Cardiac muscle cell (in vitro differentiated cells and primary cell): ENCODE results near the gene SZT2. TPM values are rescaled to one million over a fixed set of nuclear protein-coding genes. Genes with fewer than 3 reads are reported as not detected.
"Not testable (repeated sequence)": the region's sequence is repeated elsewhere in the genome, so short reads cannot be mapped to it uniquely, and the experiment has no call there.

Source experiments
- DNase-seq, 2 donors: peaks; one replicate each; pipeline versions ENCODE4 v3.0.0 to v3.0.0-alpha.2; 2010 to 2017; ENCODE audit warnings: low read depth in 1 of 2, low spot score in 1 of 2
- H3K27ac ChIP-seq: fragments of 200-600 bp; sonication (generic); 2 replicates; pipeline ENCODE4 v1.5.1; 2016
- H3K27me3 ChIP-seq: fragments of 200-600 bp; sonication (generic); 2 replicates; pipeline ENCODE4 v1.6.0; 2016; ENCODE audit warnings: control low read depth
- H3K36me3 ChIP-seq: fragments of 200-600 bp; sonication (generic); 2 replicates; pipeline ENCODE4 v1.5.1; 2016; ENCODE audit warnings: control low read depth
- H3K4me1 ChIP-seq: fragments of 200-600 bp; sonication (generic); 2 replicates; pipeline ENCODE4 v1.8.1; 2017; ENCODE audit warnings: low read depth, mild to moderate bottlenecking, mixed run types
- H3K4me3 ChIP-seq: fragments of 200-600 bp; sonication (generic); 2 replicates; pipeline ENCODE4 v1.5.1; 2016; ENCODE audit warnings: mild to moderate bottlenecking
- H3K9me3 ChIP-seq: fragments of 200-600 bp; sonication (generic); 2 replicates; pipeline ENCODE4 v1.5.1; 2017; ENCODE audit warnings: low read depth, mild to moderate bottlenecking, control low read depth
- CTCF ChIP-seq: IDR thresholded peaks from 2 replicates; pipeline ENCODE4 v1.5.1; 2012; ENCODE audit warnings: low read depth, mild to moderate bottlenecking, low read length
- polyA plus RNA-seq: library from polyadenylated mRNA; unstranded; fragments of >200 nt; fragmentation: Nextera tagmentation; extraction: Ambion mirVana; gene quantifications from 2 replicates; pipeline ENCODE4 v1.2.1, GENCODE V29; 2016
- total RNA-seq: library from RNA; depleted of rRNA; stranded (reverse); fragments of >200 nt; gene quantifications from 2 replicates; pipeline ENCODE4 v1.2.3, GENCODE V29; 2016

Gene SZT2
- total and polyA plus RNA-seq, 2 experiments from 2014 or later = 11.5 to 28.2 TPM

- DNase-seq = no peak
- Histone ChIP-seq H3K27me3 (no peaks in the 10 kb centered on the region), H3K27ac (no peak overlapping the region), H3K36me3 (no peaks in the 10 kb centered on the region), H3K9me3 (no peaks in the 10 kb centered on the region), H3K4me3 (no peak overlapping the region), H3K4me1 (no peaks in the 10 kb centered on the region)
- TF ChIP-seq CTCF = no peak
Measured at GRCh38 chr1:43495204-43495603, 105.5 kb downstream of the SZT2 start.

- no peaks in the 10 kb centered on the region for H3K9me3 ChIP-seq
- H3K27ac ChIP-seq = no peak overlapping the region
- TF ChIP-seq CTCF = no peak
- H3K36me3 ChIP-seq = no peaks in the 10 kb centered on the region
- DNase-seq = no peak
- no peak overlapping the region for H3K4me3 ChIP-seq
- H3K4me1 ChIP-seq = no peaks in the 10 kb centered on the region
- no peaks in the 10 kb centered on the region for H3K27me3 ChIP-seq
Measured at GRCh38 chr1:43499898-43500297, 110.2 kb downstream of the SZT2 start.

DNA sequence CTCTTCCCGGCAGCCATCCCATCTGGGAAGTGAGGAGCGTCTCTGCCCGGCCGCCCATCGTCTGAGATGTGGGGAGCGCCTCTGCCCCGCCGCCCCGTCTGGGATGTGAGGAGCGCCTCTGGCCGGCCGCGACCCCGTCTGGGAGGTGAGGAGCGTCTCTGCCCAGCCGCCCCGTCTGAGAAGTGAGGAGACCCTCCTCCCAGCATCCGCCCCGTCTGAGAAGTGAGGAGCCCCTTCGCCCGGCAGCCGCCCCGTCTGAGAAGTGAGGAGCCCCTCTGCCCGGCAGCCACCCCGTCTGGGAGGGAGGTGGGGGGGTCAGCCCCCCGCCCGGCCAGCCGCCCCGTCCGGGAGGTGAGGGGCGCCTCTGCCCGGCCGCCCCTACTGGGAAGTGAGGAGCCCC is 112.1 kb downstream of the SZT2 start:
- DNase-seq, H3K27ac ChIP-seq, H3K4me1 ChIP-seq, H3K4me3 ChIP-seq, H3K9me3 ChIP-seq, H3K36me3 ChIP-seq, H3K27me3 ChIP-seq: not testable (repeated sequence)

DNA sequence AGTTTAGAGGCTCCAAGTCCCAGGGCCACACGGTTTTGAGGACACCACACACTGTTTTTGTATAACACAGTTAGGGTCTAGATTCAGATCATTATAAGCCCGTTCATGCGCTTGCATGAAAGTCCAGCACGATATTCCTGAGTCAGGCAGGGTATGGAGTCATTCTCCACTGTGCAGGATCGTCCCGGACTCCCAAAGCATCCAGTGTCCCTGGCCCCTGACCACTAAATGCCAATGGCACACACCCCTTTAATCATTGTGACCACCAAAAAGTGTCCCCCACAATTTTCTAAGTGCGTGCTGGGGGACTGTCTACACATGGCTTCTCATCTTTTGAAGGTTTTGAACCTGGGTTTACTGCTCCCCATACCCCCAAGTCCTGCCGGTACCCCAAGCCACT is 113.8 kb downstream of the SZT2 start:
- Histone ChIP-seq H3K27me3 (no peaks in the 10 kb centered on the region), H3K4me3 (no peak overlapping the region), H3K27ac (no peak overlapping the region), H3K4me1 (no peaks in the 10 kb centered on the region), H3K36me3 (no peaks in the 10 kb centered on the region), H3K9me3 (no peaks in the 10 kb centered on the region)
- no peak for DNase-seq
- no peak for TF ChIP-seq CTCF

Other genes starting within 250 kb of the SZT2 start
- 48.2 and 62.5 TPM in 2 replicates for gene EBNA1BP2, start 217.6 kb upstream of the SZT2 start, total RNA-seq
- 60.0 and 65.0 TPM in 2 replicates for gene EBNA1BP2, start 217.6 kb upstream of the SZT2 start, polyA plus RNA-seq
- gene CFAP57, start 217.6 kb upstream of the SZT2 start, total RNA-seq = 0.11 TPM in 1 of 2 replicates, not detected in the other
- 0.09 and 0.72 TPM in 2 replicates for gene CFAP57, start 217.6 kb upstream of the SZT2 start, polyA plus RNA-seq
- gene TMEM125, start 119.9 kb upstream of the SZT2 start, total RNA-seq = 2.0 and 2.3 TPM in 2 replicates
- 2.0 and 2.7 TPM in 2 replicates for gene TMEM125, start 119.9 kb upstream of the SZT2 start, polyA plus RNA-seq
- gene C1orf210, start 104.3 kb upstream of the SZT2 start, total RNA-seq = 0.12 TPM in 1 of 2 replicates, not detected in the other
- gene C1orf210, start 104.3 kb upstream of the SZT2 start, polyA plus RNA-seq = not detected in 2 replicates
- gene TIE1, start 88.9 kb upstream of the SZT2 start, total RNA-seq = 2.2 and 5.0 TPM in 2 replicates
- gene TIE1, start 88.9 kb upstream of the SZT2 start, polyA plus RNA-seq = 4.3 TPM in 1 of 2 replicates, not detected in the other
- gene MPL, start 52.1 kb upstream of the SZT2 start, total RNA-seq = not detected in 2 replicates
- 0.10 TPM in 1 of 2 replicates, not detected in the other for gene MPL, start 52.1 kb upstream of the SZT2 start, polyA plus RNA-seq
- gene CDC20, start 30.9 kb upstream of the SZT2 start, total RNA-seq = 14.4 and 134 TPM in 2 replicates
- 18.7 and 163 TPM in 2 replicates for gene CDC20, start 30.9 kb upstream of the SZT2 start, polyA plus RNA-seq
- gene ELOVL1, start 21.9 kb upstream of the SZT2 start, total RNA-seq = 18.5 and 24.1 TPM in 2 replicates
- 38.6 and 50.0 TPM in 2 replicates for gene ELOVL1, start 21.9 kb upstream of the SZT2 start, polyA plus RNA-seq
- gene MED8, start 99 bp upstream of the SZT2 start, total RNA-seq = 25.5 and 31.3 TPM in 2 replicates
- 33.3 and 38.8 TPM in 2 replicates for gene MED8, start 99 bp upstream of the SZT2 start, polyA plus RNA-seq
- 37.2 and 65.2 TPM in 2 replicates for gene HYI, start 64.0 kb downstream of the SZT2 start, total RNA-seq
- 15.5 and 35.2 TPM in 2 replicates for gene HYI, start 64.0 kb downstream of the SZT2 start, polyA plus RNA-seq
- 33.9 and 72.8 TPM in 2 replicates for gene PTPRF, start 141.0 kb downstream of the SZT2 start, total RNA-seq
- gene PTPRF, start 141.0 kb downstream of the SZT2 start, polyA plus RNA-seq = 44.1 and 70.9 TPM in 2 replicates